IMR-90 (cell line): ENCODE measurements around the gene DIPK1A. TPM values are rescaled to one million over a fixed set of nuclear protein-coding genes. Genes with fewer than 3 reads are reported as not detected.

ENCODE experiments used
- ATAC-seq: fragments of 200-7000 bp; cut with Tn5 transposase; 2 replicates; pipeline ENCODE4 v1.9.1; 2020; ENCODE audit warnings: low read depth, mild to moderate bottlenecking, moderate library complexity
- BruUV-seq: library from RNA; stranded (reverse); fragments of 400-500 nt; replicated peaks from 2 replicates; lab custom pipeline; 2021; lab: Mats Ljungman, UMichigan
- CTCF ChIA-PET: fragments of 300-600 bp; formaldehyde crosslinking; extraction: SDS; loops from one replicate; lab custom pipeline; 2021; ENCODE audit warnings: antibody characterized with exemption; lab: Yijun Ruan, JAX
- POLR2A ChIA-PET: fragments of 300-600 bp; sonication (Branson Sonifier 250); formaldehyde crosslinking; loops from one replicate; lab custom pipeline; 2022; ENCODE audit warnings: antibody characterized with exemption; ENCODE audit not compliant: unreplicated experiment; lab: Charles Lee
- DNase-seq: peaks from one replicate; pipeline ENCODE4 v3.0.0; 2013
- H2AFZ ChIP-seq: replicated peaks from 2 replicates; pipeline ENCODE3; 2013; ENCODE audit warnings: low read length, mild to moderate bottlenecking; ENCODE audit not compliant: poor library complexity
- H2AK5ac ChIP-seq: 2 replicates; pipeline ENCODE4 v1.6.1; 2013; ENCODE audit warnings: low read depth, low read length, inconsistent platforms
- H2AK9ac ChIP-seq: replicated peaks from 2 replicates; pipeline ENCODE3; 2013; ENCODE audit warnings: mild to moderate bottlenecking, low read depth, low read length, moderate library complexity; ENCODE audit not compliant: poor library complexity
- H2BK120ac ChIP-seq: 2 replicates; pipeline ENCODE4 v1.6.1; 2013; ENCODE audit warnings: low read depth, low read length, inconsistent platforms
- H2BK15ac ChIP-seq: 3 replicates; pipeline ENCODE4 v1.6.1; 2013; ENCODE audit warnings: low read depth, low read length, inconsistent platforms
- H2BK20ac ChIP-seq: 2 replicates; pipeline ENCODE4 v1.6.1; 2013; ENCODE audit warnings: low read depth, mild to moderate bottlenecking, inconsistent platforms, low read length, moderate library complexity
- H2BK5ac ChIP-seq: 2 replicates; pipeline ENCODE4 v1.6.1; 2013; ENCODE audit warnings: mild to moderate bottlenecking, low read depth, low read length, inconsistent platforms; ENCODE audit not compliant: poor library complexity, severe bottlenecking
- H3K14ac ChIP-seq: replicated peaks from 2 replicates; pipeline ENCODE4 v1.6.1; 2013; ENCODE audit warnings: low read depth, low read length, inconsistent platforms
- H3K18ac ChIP-seq: 2 replicates; pipeline ENCODE4 v1.6.1; 2013; ENCODE audit warnings: low read depth, low read length, control low read depth
- H3K23ac ChIP-seq: 2 replicates; pipeline ENCODE4 v1.6.1; 2013; ENCODE audit warnings: low read depth, low read length, inconsistent platforms
- H3K27ac ChIP-seq: 2 replicates; pipeline ENCODE4 v1.5.1; 2013; ENCODE audit warnings: mild to moderate bottlenecking, control low read depth, low read length; ENCODE audit not compliant: insufficient read depth
- H3K27me3 ChIP-seq: 2 replicates; pipeline ENCODE4 v1.6.1; 2013; ENCODE audit warnings: low read length; ENCODE audit not compliant: control insufficient read depth, insufficient read depth
- H3K36me3 ChIP-seq: 2 replicates; pipeline ENCODE4 v1.6.1; 2013; ENCODE audit warnings: low read length, mixed read lengths; ENCODE audit not compliant: control insufficient read depth, insufficient read depth
- H3K4ac ChIP-seq: 2 replicates; pipeline ENCODE4 v1.6.1; 2013; ENCODE audit warnings: low read depth, low read length, inconsistent platforms
- H3K4me1 ChIP-seq: 2 replicates; pipeline ENCODE4 v1.6.1; 2013; ENCODE audit warnings: low read length, mixed read lengths; ENCODE audit not compliant: control insufficient read depth, insufficient read depth
- H3K4me2 ChIP-seq: 2 replicates; pipeline ENCODE4 v1.6.1; 2013; ENCODE audit warnings: low read depth, mild to moderate bottlenecking, control low read depth, low read length, moderate library complexity
- H3K4me3 ChIP-seq: 2 replicates; pipeline ENCODE4 v1.5.1; 2013; ENCODE audit warnings: low read depth, mild to moderate bottlenecking, control low read depth, low read length, moderate library complexity; ENCODE audit not compliant: insufficient read depth
- H3K56ac ChIP-seq: 2 replicates; pipeline ENCODE4 v1.6.1; 2013; ENCODE audit warnings: low read length, inconsistent platforms; ENCODE audit not compliant: insufficient read depth; ENCODE audit errors: extremely low read depth
- H3K79me1 ChIP-seq, 2 experiments: 2 replicates each; pipeline ENCODE4 v1.6.1; 2013; ENCODE audit warnings: low read length in 2 of 2, inconsistent platforms in 1 of 2, low read depth in 1 of 2
- H3K9ac ChIP-seq: 2 replicates; pipeline ENCODE4 v1.6.1; 2013; ENCODE audit warnings: low read depth, low read length, control low read depth
- H3K9me1 ChIP-seq: 2 replicates; pipeline ENCODE4 v1.6.1; 2013; ENCODE audit warnings: low read length, inconsistent platforms; ENCODE audit not compliant: insufficient read depth
- H3K9me3 ChIP-seq: 2 replicates; pipeline ENCODE4 v1.6.1; 2013; ENCODE audit warnings: low read length; ENCODE audit not compliant: control insufficient read depth, insufficient read depth
- H4K20me1 ChIP-seq: 2 replicates; pipeline ENCODE4 v1.6.1; 2013; ENCODE audit warnings: low read length, inconsistent platforms; ENCODE audit not compliant: insufficient read depth
- H4K5ac ChIP-seq: 2 replicates; pipeline ENCODE4 v1.6.1; 2013; ENCODE audit warnings: mild to moderate bottlenecking, low read depth, low read length, control low read depth
- H4K8ac ChIP-seq, 2 experiments: 2 replicates each; pipeline ENCODE4 v1.6.1; 2013; ENCODE audit warnings: low read depth in 2 of 2, low read length in 2 of 2, control low read depth in 1 of 2, inconsistent platforms in 1 of 2
- H4K91ac ChIP-seq: 2 replicates; pipeline ENCODE4 v1.6.1; 2013; ENCODE audit warnings: low read depth, low read length, inconsistent platforms; ENCODE audit not compliant: insufficient read depth
- BHLHE40 ChIP-seq: fragments of 150-350 bp; IDR thresholded peaks from 2 replicates; pipeline ENCODE4 v1.6.1; 2016; ENCODE audit warnings: mild to moderate bottlenecking, low read depth, low read length
- CEBPB ChIP-seq: IDR thresholded peaks from 2 replicates; pipeline ENCODE4 v1.6.1; 2012; ENCODE audit warnings: low read depth, low read length, improper control_type of control experiment
- CTCF ChIP-seq: conservative IDR thresholded peaks from 2 replicates; pipeline ENCODE4 v1.5.1; 2012; ENCODE audit warnings: mild to moderate bottlenecking, low read depth, low read length, improper control_type of control experiment
- FOS ChIP-seq: fragments of 150-350 bp; IDR thresholded peaks from 2 replicates; pipeline ENCODE4 v1.6.1; 2016; ENCODE audit warnings: low read depth, low read length
- MAFK ChIP-seq: IDR thresholded peaks from 2 replicates; pipeline ENCODE4 v1.6.1; 2012; ENCODE audit warnings: low read depth, low read length, improper control_type of control experiment
- MAZ ChIP-seq: IDR thresholded peaks from 2 replicates; pipeline ENCODE4 v1.6.1; 2012; ENCODE audit warnings: low read depth, mild to moderate bottlenecking, low read length, improper control_type of control experiment, moderate library complexity, borderline replicate concordance
- MXI1 ChIP-seq: IDR thresholded peaks from 2 replicates; pipeline ENCODE4 v1.6.1; 2012; ENCODE audit warnings: low read depth, mild to moderate bottlenecking, low read length, moderate library complexity, borderline replicate concordance
- NFE2L2 ChIP-seq: fragments of 150-350 bp; IDR thresholded peaks from 2 replicates; pipeline ENCODE4 v1.6.1; 2016; ENCODE audit warnings: low read depth, mild to moderate bottlenecking, low read length
- POLR2A ChIP-seq: IDR thresholded peaks from 2 replicates; pipeline ENCODE4 v1.6.1; 2012; ENCODE audit warnings: mild to moderate bottlenecking, low read depth, low read length
- RCOR1 ChIP-seq: IDR thresholded peaks from 2 replicates; pipeline ENCODE4 v1.6.1; 2012; ENCODE audit warnings: mild to moderate bottlenecking, low read length, improper control_type of control experiment; ENCODE audit not compliant: insufficient replicate concordance
- SMC3 ChIP-seq: fragments of 150-350 bp; IDR thresholded peaks from 2 replicates; pipeline ENCODE4 v1.6.1; 2016; ENCODE audit warnings: low read depth, mild to moderate bottlenecking, antibody characterized with exemption, low read length, moderate library complexity
- WGBS, 2 experiments: methylation state at CpG; one replicate each; pipeline versions ENCODE4 v1.1.5 to v1.1.7; 2013; ENCODE audit warnings: missing lambda C conversion rate in 2 of 2; ENCODE audit not compliant: insufficient read length in 1 of 2; ENCODE audit errors: extremely low coverage in 2 of 2; 5-methylcytosine and 5-hydroxymethylcytosine counted together
- dilution Hi-C: fragments of 300-500 bp; cut with HindIII; formaldehyde crosslinking; loops from one replicate; pipeline ENCODE4 v1.14.3; 2018; ENCODE audit warnings: low sequenced_read_pairs; ENCODE audit not compliant: unreplicated experiment
- in situ Hi-C: fragments of 300-500 bp; cut with MboI; formaldehyde crosslinking; loops from 3 replicates; pipeline ENCODE4 v1.14.3; 2019; ENCODE audit warnings: low sequenced_read_pairs, inconsistent platforms, mixed read lengths
- intact Hi-C: fragments of 100-400 bp; cut with micrococcal nuclease; formaldehyde crosslinking; loops from 2 replicates; pipeline ENCODE4 v1.10.0; 2022
- polyA plus RNA-seq, 3 experiments: library from polyadenylated mRNA; depleted of rRNA; stranded (reverse); fragments of >200 nt; gene quantifications; 2 replicates each; pipeline ENCODE4 v1.2.3, GENCODE V29; 2012; ENCODE audit warnings: low replicate concordance in 1 of 3
- total RNA-seq: library from RNA; depleted of rRNA; stranded (reverse); fragments of >200 nt; gene quantifications from 2 replicates; pipeline ENCODE4 v1.2.3, GENCODE V29; 2012
- TF ChIP-seq, protein P1 (sequence below): fragments of 150-350 bp; IDR thresholded peaks from 2 replicates; pipeline ENCODE4 v1.6.1; 2016; ENCODE audit warnings: low read depth, mild to moderate bottlenecking, low read length, moderate library complexity, borderline replicate concordance

Gene DIPK1A
- total and polyA plus RNA-seq, 2 of the 4 experiments (the other 2 are of a cell fraction), result 4.7 to 5.7 TPM

DNA sequence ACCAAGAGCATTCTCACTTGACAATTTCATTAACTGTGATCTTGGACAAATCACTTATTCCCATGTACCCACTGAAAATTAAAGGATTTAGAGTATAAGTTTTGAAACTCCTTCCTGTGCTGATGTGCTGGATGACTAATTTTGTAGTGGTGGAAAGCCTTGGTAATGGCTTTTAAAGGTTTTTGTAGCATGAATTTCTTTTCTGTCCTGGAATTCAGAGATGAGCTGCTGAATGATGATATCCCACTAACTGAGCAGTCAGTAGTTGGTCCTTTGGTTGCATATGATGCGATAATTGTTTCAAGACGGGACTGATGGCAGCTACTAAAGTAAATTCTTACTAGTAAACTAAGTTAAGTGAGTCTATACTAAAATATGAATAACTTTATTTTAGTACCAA is 124.2 kb downstream of the DIPK1A start:
- Histone ChIP-seq H3K79me1 (peaks cover 14 to 50% of the 10 kb centered on the region in 2 experiments), H2BK120ac (no peak overlapping the region), H3K27ac (no peak overlapping the region), H3K36me3 (peaks cover 48% of the 10 kb centered on the region), H3K23ac (no peak overlapping the region), H3K27me3 (no peaks in the 10 kb centered on the region), H4K20me1 (peaks cover 95% of the 10 kb centered on the region), H3K18ac (no peak overlapping the region), H3K4me1 (peaks cover 7% of the 10 kb centered on the region), H4K5ac (no peak overlapping the region), H3K56ac (no peak overlapping the region), H4K8ac (no peak overlapping the region), H2AK9ac (no peak overlapping the region), H3K4me2 (no peak overlapping the region), H2AK5ac (no peak overlapping the region), H2AFZ (no peak overlapping the region), H3K14ac (no peak overlapping the region), H2BK15ac (no peak overlapping the region), H3K9me3 (no peaks in the 10 kb centered on the region), H3K9ac (no peak overlapping the region), H3K9me1 (0 out of 2 replicates have a peak, but pooled peaks cover 3% of the 10 kb centered on the region), H2BK5ac (no peak overlapping the region), H2BK20ac (no peak overlapping the region), H4K91ac (no peak overlapping the region), H3K4ac (no peak overlapping the region), H3K4me3 (no peak overlapping the region)
- BruUV-seq, result no TSS peak
- dilution Hi-C loops, result no loop called here
- ATAC-seq (no peak), DNase-seq (peak; percentile 34)
- in situ Hi-C loops, result no loop called here
- TF ChIP-seq BHLHE40 (no peak), POLR2A (no peak), SMC3 (no peak), CEBPB (no peak), MXI1 (no peak), CTCF (no peak), RCOR1 (no peak), MAFK (no peak), NFE2L2 (no peak), MAZ (no peak), FOS (no peak)
- TF ChIP-seq, protein P1, sequence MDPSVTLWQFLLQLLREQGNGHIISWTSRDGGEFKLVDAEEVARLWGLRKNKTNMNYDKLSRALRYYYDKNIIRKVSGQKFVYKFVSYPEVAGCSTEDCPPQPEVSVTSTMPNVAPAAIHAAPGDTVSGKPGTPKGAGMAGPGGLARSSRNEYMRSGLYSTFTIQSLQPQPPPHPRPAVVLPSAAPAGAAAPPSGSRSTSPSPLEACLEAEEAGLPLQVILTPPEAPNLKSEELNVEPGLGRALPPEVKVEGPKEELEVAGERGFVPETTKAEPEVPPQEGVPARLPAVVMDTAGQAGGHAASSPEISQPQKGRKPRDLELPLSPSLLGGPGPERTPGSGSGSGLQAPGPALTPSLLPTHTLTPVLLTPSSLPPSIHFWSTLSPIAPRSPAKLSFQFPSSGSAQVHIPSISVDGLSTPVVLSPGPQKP, result no peak
- no CpG with 5 or more reads among the region's 2 CpGs for WGBS, 2 experiments
- intact Hi-C loops, result loop anchor here (10.0 kb wide), 2 partner anchors 352 to 522 kb away; partner anchors contain the start of gene GFI1
- POLR2A ChIA-PET, result no interaction called here
- CTCF ChIA-PET, result interaction anchor here (0.5 to 1.5 kb wide), 2 partner anchors 54 to 157 kb away, joined by 3 to 4 read pairs; no protein-coding TSS in a partner anchor
